GM21390 (cell line): ENCODE results near the gene SECISBP2L.

Experiments used
- ATAC-seq: cut with Tn5 transposase; IDR thresholded peaks from one replicate; pipeline ENCODE4 v1.9.1; 2021; ENCODE audit not compliant: unreplicated experiment

The SECISBP2L gene

GRCh38 chr15:49060710-49061495 lies 14.7 kb upstream of the SECISBP2L start:
- no peak for ATAC-seq

GRCh38 chr15:49059491-49059890 lies 13.2 kb upstream of the SECISBP2L start:
- no peak for ATAC-seq

- no peak for ATAC-seq
Measured at GRCh38 chr15:49058559-49058958, 12.3 kb upstream of the SECISBP2L start.

DNA sequence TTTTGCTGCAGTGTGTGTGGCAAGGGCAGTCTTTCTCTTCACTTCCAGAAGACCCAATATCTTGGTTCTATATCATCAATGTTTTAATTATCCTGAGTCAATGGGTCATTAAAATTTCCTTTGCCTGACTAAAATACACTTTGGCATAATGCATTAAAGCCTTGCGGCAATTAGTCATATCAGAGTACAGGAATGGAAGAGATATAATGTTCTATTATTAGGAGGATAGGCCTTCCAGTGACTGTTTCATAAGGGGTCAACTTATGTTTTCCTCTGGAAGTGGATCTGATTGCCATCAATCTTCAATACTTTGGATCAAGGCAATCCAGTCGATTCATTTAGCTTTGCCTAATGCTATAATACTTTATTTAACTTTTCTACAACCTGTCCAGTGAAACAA lies 9.4 kb upstream of the SECISBP2L start:
- no peak for ATAC-seq

DNA sequence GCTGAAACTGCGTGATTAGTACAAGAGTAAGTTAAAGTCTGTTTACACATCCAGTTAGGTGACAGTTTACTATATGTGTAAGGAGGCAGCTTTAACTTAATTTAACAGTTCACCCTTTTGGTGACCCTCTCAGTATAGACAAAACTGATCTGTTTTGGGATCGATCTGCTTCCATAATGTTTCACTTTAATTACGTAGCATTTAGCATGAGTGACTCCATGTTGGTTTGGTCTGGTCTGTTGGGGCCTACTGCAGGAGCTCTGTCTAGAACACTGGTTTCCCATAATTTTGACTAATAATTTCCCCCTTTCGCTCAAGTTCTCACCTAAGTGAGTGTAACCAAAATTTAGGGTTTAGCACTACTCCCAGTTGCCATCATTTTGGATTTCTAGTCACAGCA lies 6.4 kb upstream of the SECISBP2L start:
- no peak for ATAC-seq

DNA sequence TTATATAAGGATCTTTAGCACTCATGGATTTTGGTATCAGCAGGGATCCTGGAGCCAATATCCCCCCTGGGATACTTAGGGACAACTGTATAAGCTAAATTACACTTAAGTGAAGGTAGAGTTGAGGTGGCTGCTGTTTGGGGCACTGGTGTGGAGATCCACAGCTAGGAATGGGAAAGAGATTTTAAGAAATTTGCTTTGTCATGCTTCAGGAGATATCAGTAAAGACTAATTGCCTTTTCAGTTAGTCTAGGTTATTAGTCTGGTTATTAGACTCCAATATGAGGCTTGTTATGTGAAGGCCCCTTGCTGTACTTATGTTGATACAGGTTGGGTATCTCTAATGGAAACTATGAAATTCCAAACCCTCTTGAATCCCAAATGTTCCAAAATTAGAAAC lies 1.2 kb upstream of the SECISBP2L start:
- ATAC-seq: no peak

DNA sequence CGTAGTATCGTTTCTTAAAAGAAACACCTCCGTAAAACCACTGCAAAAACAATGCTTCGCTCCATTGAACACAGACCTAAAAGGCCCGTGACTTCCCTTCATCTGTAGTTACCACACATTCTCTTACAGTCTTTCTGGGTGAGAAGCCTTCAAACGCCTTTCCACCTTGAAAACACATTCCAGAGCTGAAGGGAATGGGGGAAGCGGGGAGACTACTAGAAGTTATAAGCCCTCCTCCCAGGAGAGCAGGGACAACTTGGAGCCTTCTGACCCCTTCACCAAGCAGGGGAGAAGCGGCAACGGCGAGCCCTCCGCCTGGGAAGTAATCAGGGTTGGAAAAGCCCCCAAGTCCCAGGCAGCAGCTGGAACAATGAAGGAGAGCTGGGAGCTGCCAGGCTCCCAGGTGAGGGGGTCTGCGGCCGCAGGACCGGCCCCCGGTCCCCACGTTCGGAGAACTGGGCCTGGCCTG lies 461 bp downstream of the SECISBP2L start:
- ATAC-seq: peak; percentile 42

GRCh38 chr15:49044766-49045606 lies 1.3 kb downstream of the SECISBP2L start:
- ATAC-seq: no peak

- no peak for ATAC-seq
Measured at GRCh38 chr15:49044002-49044401, 2.2 kb downstream of the SECISBP2L start.

- ATAC-seq: no peak
Measured at GRCh38 chr15:49042165-49042564, 4.1 kb downstream of the SECISBP2L start.

DNA sequence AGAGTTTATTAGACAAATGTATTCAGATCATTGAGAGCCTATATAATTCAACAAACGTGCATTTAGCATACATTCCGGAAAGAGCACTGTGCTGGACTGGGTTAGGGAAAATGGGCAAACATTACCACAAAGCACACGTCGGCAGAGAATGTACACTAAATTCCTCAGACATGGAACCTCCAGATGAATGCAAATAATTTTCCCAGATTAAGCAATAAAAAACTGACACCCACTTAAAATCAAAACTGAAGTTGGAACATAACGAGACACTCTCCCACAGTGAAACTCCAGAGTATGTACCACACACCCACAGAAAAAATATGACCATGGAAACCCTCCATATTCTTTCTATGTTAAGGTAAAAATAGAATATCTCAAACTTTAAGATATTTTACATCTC lies 4.8 kb downstream of the SECISBP2L start:
- no peak for ATAC-seq

GRCh38 chr15:49040151-49040550 lies 6.1 kb downstream of the SECISBP2L start:
- ATAC-seq: no peak

GRCh38 chr15:49038382-49038781 lies 7.9 kb downstream of the SECISBP2L start:
- no peak for ATAC-seq

- ATAC-seq: no peak
Measured at GRCh38 chr15:49037546-49037940, 8.7 kb downstream of the SECISBP2L start.

- no peak for ATAC-seq
Measured at GRCh38 chr15:49036650-49037545, 9.3 kb downstream of the SECISBP2L start.

- no peak for ATAC-seq
Measured at GRCh38 chr15:49035825-49036224, 10.4 kb downstream of the SECISBP2L start.

DNA sequence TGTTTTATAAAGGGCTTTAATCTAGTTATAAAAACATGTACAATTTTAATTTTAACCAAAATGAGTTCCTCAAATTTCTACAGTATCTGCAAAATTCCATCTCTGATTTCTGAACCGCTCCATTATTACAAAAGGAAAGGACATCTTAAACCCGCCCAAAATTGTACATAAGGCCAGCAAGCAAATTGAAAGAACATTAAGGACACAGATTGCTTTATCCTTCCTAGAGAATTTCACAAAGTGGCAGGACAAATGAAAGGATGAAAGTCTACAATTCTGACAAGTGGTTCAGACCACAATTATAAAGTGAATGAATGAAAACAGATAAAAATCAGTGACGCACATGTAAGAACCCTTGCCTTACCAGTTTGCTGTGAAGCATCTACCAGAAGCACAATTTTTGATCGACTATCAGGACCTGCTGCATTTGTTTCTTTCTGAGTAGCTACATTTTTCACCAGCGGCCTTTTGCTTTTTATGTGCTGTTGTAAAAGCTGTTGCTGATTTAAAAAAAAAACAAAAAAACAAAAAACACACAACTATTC lies 13.6 kb downstream of the SECISBP2L start:
- ATAC-seq: no peak

DNA sequence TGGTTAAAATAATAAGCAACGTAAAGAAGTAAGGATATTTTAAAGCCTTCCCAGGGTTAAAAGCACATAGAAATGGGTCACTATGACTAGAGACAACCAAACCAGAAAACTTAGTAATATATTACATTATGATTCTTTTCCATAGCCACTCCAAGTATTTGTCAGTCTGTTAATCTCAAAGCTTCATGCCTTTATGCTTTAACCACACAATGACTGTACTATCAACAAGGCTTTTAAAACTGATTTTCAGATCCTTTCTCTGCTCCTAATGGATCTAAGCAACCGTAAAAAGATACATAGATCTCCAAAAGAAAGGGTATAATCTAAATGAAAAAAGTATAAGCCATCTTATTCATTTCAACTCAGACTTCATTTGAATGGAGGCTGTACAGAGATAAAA lies 14.4 kb downstream of the SECISBP2L start:
- no peak for ATAC-seq

DNA sequence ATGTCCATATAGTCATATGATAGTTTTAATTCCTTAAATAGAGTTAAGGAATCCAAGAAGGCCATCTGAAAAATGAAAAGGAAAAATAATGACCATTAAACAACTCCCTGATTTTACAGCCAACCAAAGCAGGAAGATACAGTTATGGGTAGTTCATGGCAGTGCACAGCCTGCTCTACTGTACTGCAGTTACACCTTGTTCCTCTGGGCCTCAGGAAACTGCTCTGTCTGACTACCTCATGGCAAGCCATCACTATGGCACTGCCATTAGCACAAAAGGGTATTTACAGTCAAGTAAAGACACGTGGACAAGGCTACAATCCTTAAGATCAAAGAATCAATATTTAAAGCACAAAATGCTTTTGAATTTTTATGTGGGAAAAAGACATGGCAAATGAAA lies 19.5 kb downstream of the SECISBP2L start:
- ATAC-seq: no peak

DNA sequence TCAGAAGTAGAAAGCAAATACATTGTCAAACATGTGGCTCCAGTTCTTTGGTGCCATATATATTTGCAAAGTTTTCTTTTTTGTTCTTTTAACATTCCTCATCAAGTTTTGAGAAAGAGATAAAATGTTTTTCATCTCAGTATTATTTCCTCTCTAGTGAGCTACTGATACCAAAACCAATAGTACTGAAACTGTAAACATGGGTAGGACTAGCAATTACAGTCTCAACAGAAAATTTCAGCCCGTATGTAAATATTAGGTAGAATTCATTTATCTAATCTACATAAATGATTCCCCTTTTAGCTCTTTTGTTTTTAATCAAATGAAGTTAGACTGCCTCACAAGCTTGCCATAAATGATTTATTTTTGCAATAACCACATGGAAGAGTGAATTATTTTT lies 21.4 kb downstream of the SECISBP2L start:
- ATAC-seq: peak; percentile 74

DNA sequence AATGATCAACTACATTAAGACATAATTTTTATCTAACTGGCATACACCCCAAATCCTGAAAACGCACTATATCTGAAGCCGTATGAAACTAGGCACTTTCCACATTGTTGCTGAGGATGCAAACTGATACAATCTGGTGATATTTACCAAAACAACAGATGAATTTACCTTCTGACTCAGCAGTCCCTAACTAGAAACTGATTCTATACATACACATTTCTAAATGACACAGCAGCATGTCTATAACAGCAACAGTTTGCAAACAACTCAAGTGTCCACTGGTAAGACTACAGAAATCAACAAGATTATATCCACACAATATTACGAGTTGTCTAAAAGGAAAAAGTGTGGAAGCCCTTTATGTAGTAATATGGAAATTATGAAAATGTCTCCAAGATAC lies 22.9 kb downstream of the SECISBP2L start:
- peak; percentile 63 for ATAC-seq
